ENCODE results near the gene EPAS1. TPM values are rescaled to one million over a fixed set of nuclear protein-coding genes. Genes with fewer than 3 reads are reported as not detected.

EPAS1 gene
- total and polyA plus RNA-seq, 4 donors, result 26.2 to 193 (median 61.1) TPM

GRCh38 chr2:46275995-46276394 is 21.2 kb upstream of the EPAS1 start:
- 64% methylated on average over 20 of the region's 20 CpGs for WGBS
- H3K9ac ChIP-seq (ENCODE audit: low read depth in 1 of 2, low read length in 2 of 2), result no peak overlapping the region
- H3K4me3 ChIP-seq (ENCODE audit: low read depth in 1 of 3, low read length in 3 of 3), result no peak overlapping the region
- H3K27ac ChIP-seq (ENCODE audit: low read depth in 1 of 2, low read length in 2 of 2), result peak overlapping the region; percentile 48 to 51
- DNase-seq (ENCODE audit: low spot score), result peak; percentile 49
- peaks cover 2 to 11% (median 5%) of the 10 kb centered on the region in 4 donors for H3K4me1 ChIP-seq (ENCODE audit: control insufficient read depth in 4 of 4, insufficient read depth in 4 of 4, low read length in 3 of 4)
- H3K27me3 ChIP-seq (ENCODE audit: control insufficient read depth in 4 of 4, insufficient read depth in 4 of 4, low read length in 3 of 4), result no peaks in the 10 kb centered on the region
- H3K9me3 ChIP-seq (ENCODE audit: control insufficient read depth in 4 of 4, low read length in 3 of 4), result no peaks in the 10 kb centered on the region
- TF ChIP-seq FOXA1 (IDR thresholded peaks at IDR 0.05) (no peak), RAD21 (IDR thresholded peaks at IDR 0.05) (peak in 1 of 2 donors; percentile 30), HNF4G (IDR thresholded peaks at IDR 0.05) (no peak), NR2F2 (IDR thresholded peaks at IDR 0.05) (peak; percentile 69), ZBTB33 (IDR thresholded peaks at IDR 0.05) (no peak)
- no peaks in the 10 kb centered on the region for H3K36me3 ChIP-seq (ENCODE audit: control insufficient read depth in 4 of 4, insufficient read depth in 3 of 4, low read depth in 1 of 4, low read length in 3 of 4)

DNA sequence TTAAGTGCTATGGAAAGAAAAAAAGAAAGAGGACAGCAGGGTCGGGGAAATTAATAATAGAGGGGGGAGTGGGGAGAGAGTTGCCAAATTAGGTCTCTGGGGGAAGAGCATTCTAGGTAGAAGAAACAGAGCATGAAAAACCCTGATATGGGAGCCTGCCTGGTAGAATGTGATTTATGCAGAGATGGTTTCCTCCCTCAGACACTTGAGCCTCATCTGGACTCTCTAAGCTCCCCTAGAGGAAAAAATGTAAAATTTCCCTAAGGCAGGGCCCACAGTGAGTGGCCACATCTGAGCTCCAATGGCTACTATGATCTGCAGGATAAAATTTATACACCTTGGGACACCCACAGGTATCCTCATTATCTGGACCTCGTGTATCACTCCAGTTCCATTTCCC is 20.6 kb upstream of the EPAS1 start:
- H3K27ac ChIP-seq (ENCODE audit: low read depth in 1 of 2, low read length in 2 of 2), result peak overlapping the region; percentile 48 to 51
- no peaks in the 10 kb centered on the region for H3K36me3 ChIP-seq (ENCODE audit: control insufficient read depth in 4 of 4, insufficient read depth in 3 of 4, low read depth in 1 of 4, low read length in 3 of 4)
- no peaks in the 10 kb centered on the region for H3K9me3 ChIP-seq (ENCODE audit: control insufficient read depth in 4 of 4, low read length in 3 of 4)
- H3K9ac ChIP-seq (ENCODE audit: low read depth in 1 of 2, low read length in 2 of 2), result no peak overlapping the region
- 77% methylated on average over 2 of the region's 2 CpGs for WGBS
- no peak overlapping the region for H3K4me3 ChIP-seq (ENCODE audit: low read depth in 1 of 3, low read length in 3 of 3)
- H3K4me1 ChIP-seq (ENCODE audit: control insufficient read depth in 4 of 4, insufficient read depth in 4 of 4, low read length in 3 of 4), result peaks cover 2 to 11% (median 5%) of the 10 kb centered on the region in 4 donors
- TF ChIP-seq FOXA1 (IDR thresholded peaks at IDR 0.05) (no peak), RAD21 (IDR thresholded peaks at IDR 0.05) (peak in 1 of 2 donors; percentile 34), HNF4G (IDR thresholded peaks at IDR 0.05) (no peak), RXRA (IDR thresholded peaks at IDR 0.05) (no peak)
- no peaks in the 10 kb centered on the region for H3K27me3 ChIP-seq (ENCODE audit: control insufficient read depth in 4 of 4, insufficient read depth in 4 of 4, low read length in 3 of 4)
- DNase-seq (ENCODE audit: low spot score), result no peak

GRCh38 chr2:46277431-46278190 is 19.6 kb upstream of the EPAS1 start:
- WGBS, result 79% methylated on average over 7 of the region's 7 CpGs
- no peak for DNase-seq (ENCODE audit: low spot score)
- H3K36me3 ChIP-seq (ENCODE audit: control insufficient read depth in 4 of 4, insufficient read depth in 3 of 4, low read depth in 1 of 4, low read length in 3 of 4), result no peaks in the 10 kb centered on the region
- no peak overlapping the region for H3K9ac ChIP-seq (ENCODE audit: low read depth in 1 of 2, low read length in 2 of 2)
- H3K9me3 ChIP-seq (ENCODE audit: control insufficient read depth in 4 of 4, low read length in 3 of 4), result no peaks in the 10 kb centered on the region
- peaks cover 2 to 11% (median 5%) of the 10 kb centered on the region in 4 donors for H3K4me1 ChIP-seq (ENCODE audit: control insufficient read depth in 4 of 4, insufficient read depth in 4 of 4, low read length in 3 of 4)
- H3K4me3 ChIP-seq (ENCODE audit: low read depth in 1 of 3, low read length in 3 of 3), result no peak overlapping the region
- no peaks in the 10 kb centered on the region for H3K27me3 ChIP-seq (ENCODE audit: control insufficient read depth in 4 of 4, insufficient read depth in 4 of 4, low read length in 3 of 4)
- TF ChIP-seq RAD21 (IDR thresholded peaks at IDR 0.05), result peak in 1 of 2 donors; percentile 6
- TF ChIP-seq, protein P1, sequence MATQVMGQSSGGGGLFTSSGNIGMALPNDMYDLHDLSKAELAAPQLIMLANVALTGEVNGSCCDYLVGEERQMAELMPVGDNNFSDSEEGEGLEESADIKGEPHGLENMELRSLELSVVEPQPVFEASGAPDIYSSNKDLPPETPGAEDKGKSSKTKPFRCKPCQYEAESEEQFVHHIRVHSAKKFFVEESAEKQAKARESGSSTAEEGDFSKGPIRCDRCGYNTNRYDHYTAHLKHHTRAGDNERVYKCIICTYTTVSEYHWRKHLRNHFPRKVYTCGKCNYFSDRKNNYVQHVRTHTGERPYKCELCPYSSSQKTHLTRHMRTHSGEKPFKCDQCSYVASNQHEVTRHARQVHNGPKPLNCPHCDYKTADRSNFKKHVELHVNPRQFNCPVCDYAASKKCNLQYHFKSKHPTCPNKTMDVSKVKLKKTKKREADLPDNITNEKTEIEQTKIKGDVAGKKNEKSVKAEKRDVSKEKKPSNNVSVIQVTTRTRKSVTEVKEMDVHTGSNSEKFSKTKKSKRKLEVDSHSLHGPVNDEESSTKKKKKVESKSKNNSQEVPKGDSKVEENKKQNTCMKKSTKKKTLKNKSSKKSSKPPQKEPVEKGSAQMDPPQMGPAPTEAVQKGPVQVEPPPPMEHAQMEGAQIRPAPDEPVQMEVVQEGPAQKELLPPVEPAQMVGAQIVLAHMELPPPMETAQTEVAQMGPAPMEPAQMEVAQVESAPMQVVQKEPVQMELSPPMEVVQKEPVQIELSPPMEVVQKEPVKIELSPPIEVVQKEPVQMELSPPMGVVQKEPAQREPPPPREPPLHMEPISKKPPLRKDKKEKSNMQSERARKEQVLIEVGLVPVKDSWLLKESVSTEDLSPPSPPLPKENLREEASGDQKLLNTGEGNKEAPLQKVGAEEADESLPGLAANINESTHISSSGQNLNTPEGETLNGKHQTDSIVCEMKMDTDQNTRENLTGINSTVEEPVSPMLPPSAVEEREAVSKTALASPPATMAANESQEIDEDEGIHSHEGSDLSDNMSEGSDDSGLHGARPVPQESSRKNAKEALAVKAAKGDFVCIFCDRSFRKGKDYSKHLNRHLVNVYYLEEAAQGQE (IDR thresholded peaks at IDR 0.05), result no peak
- no peak for TF ChIP-seq JUND (IDR thresholded peaks at IDR 0.05)
- TF ChIP-seq RXRA (IDR thresholded peaks at IDR 0.05), result no peak
- no peak overlapping the region for H3K27ac ChIP-seq (ENCODE audit: low read depth in 1 of 2, low read length in 2 of 2)

All from liver (tissue), 9 donors.